ENCODE data around the gene TYW3.

The TYW3 gene

GRCh38 chr1:74799119-74799657, 66.2 kb downstream of the TYW3 start:
- no peak for DNase-seq

- no peak for DNase-seq
These were observed 78.7 kb downstream of the TYW3 start for GRCh38 chr1:74811436-74812179.

- DNase-seq: no peak
These were observed 79.2 kb downstream of the TYW3 start for GRCh38 chr1:74812180-74812541.
